GM13977 (cell line): Measurements from ENCODE around the gene TMEM18.

Source experiments
- DNase-seq: peaks from one replicate; pipeline ENCODE4 v3.0.0; 2012; ENCODE audit warnings: low spot score
- CTCF ChIP-seq: IDR thresholded peaks from 2 replicates; pipeline ENCODE4 v1.5.1; 2012; ENCODE audit warnings: mild to moderate bottlenecking, control low read depth; ENCODE audit not compliant: insufficient read depth; ENCODE audit errors: extremely low read depth, missing control alignments
- in situ Hi-C: fragments of 300-500 bp; cut with MboI; formaldehyde crosslinking; loops from one replicate; pipeline ENCODE4 v1.12.0; 2022; ENCODE audit warnings: low sequenced_read_pairs, low pct_unique_long_range_greater_than_20kb, mixed read lengths, inconsistent platforms; ENCODE audit not compliant: unreplicated experiment

TMEM18 gene

GRCh38 chr2:647003-647560, 30.1 kb downstream of the TMEM18 start:
- no peak for TF ChIP-seq CTCF
- DNase-seq: no peak
- in situ Hi-C loops: no loop called here

GRCh38 chr2:644871-645270, 32.3 kb downstream of the TMEM18 start:
- in situ Hi-C loops: no loop called here
- DNase-seq: no peak

GRCh38 chr2:643761-644160, 33.4 kb downstream of the TMEM18 start:
- DNase-seq: no peak
- in situ Hi-C loops: no loop called here
- no peak for TF ChIP-seq CTCF

More at GRCh38 chr2:644871-645270, 32.3 kb downstream of the TMEM18 start:
- no peak for TF ChIP-seq CTCF

GRCh38 chr2:643334-643733, 33.9 kb downstream of the TMEM18 start:
- no peak for TF ChIP-seq CTCF
- in situ Hi-C loops: no loop called here
- DNase-seq: no peak

- DNase-seq: no peak
- no peak for TF ChIP-seq CTCF
- in situ Hi-C loops: no loop called here
These were observed 35.1 kb downstream of the TMEM18 start for GRCh38 chr2:641872-642815.

GRCh38 chr2:641164-641871, 35.9 kb downstream of the TMEM18 start:
- in situ Hi-C loops: no loop called here
- no peak for DNase-seq
- no peak for TF ChIP-seq CTCF
